H1 (cell line): ENCODE results near the gene DUSP9. TPM values are rescaled to one million over a fixed set of nuclear protein-coding genes. Genes with fewer than 3 reads are reported as not detected.

Experiments
- CTCF ChIA-PET: fragments of 300-600 bp; sonication (Branson Sonifier 250); formaldehyde crosslinking; loops from one replicate; lab custom pipeline; 2021; ENCODE audit not compliant: partially characterized antibody; lab: Charles Lee
- POLR2A ChIA-PET: fragments of 300-600 bp; sonication (Branson Sonifier 250); formaldehyde crosslinking; loops from one replicate; lab custom pipeline; 2021; ENCODE audit warnings: inconsistent platforms; ENCODE audit not compliant: partially characterized antibody; lab: Charles Lee
- DNase-seq, 2 experiments: peaks; one replicate each; pipeline versions ENCODE4 v3.0.0 to v3.0.0-alpha.2; 2010 to 2022; ENCODE audit warnings: low spot score in 2 of 2, low read depth in 1 of 2, mixed read lengths in 1 of 2
- FAIRE-seq: peaks from 2 replicates; lab custom pipeline; 2011; peaks lifted over from hg19 to GRCh38; lab: Jason Lieb, UNC
- H2AFZ ChIP-seq: 2 replicates; pipeline ENCODE4 v1.8.1; 2012; ENCODE audit warnings: low read length, inconsistent platforms
- H2AK5ac ChIP-seq: 2 replicates; pipeline ENCODE4 v1.6.1; 2013; ENCODE audit warnings: low read depth, low read length
- H2BK120ac ChIP-seq: replicated peaks from 2 replicates; pipeline ENCODE3; 2013; ENCODE audit warnings: low read depth, low read length, inconsistent platforms
- H2BK12ac ChIP-seq: 2 replicates; pipeline ENCODE4 v1.6.1; 2013; ENCODE audit warnings: low read depth, low read length
- H2BK15ac ChIP-seq: 2 replicates; pipeline ENCODE4 v1.6.1; 2013; ENCODE audit warnings: low read length
- H2BK20ac ChIP-seq: 2 replicates; pipeline ENCODE4 v1.6.1; 2013; ENCODE audit warnings: low read length
- H2BK5ac ChIP-seq: 2 replicates; pipeline ENCODE4 v1.6.1; 2013; ENCODE audit warnings: low read depth, low read length
- H3K14ac ChIP-seq: 2 replicates; pipeline ENCODE4 v1.6.1; 2013; ENCODE audit warnings: inconsistent platforms; ENCODE audit not compliant: insufficient read length
- H3K18ac ChIP-seq: 2 replicates; pipeline ENCODE4 v1.6.1; 2013; ENCODE audit warnings: low read length; ENCODE audit errors: extremely low read depth
- H3K23ac ChIP-seq: 2 replicates; pipeline ENCODE4 v1.6.1; 2013; ENCODE audit warnings: inconsistent platforms; ENCODE audit not compliant: insufficient read length
- H3K23me2 ChIP-seq: 2 replicates; pipeline ENCODE4 v1.6.1; 2013; ENCODE audit warnings: low read depth, low read length
- H3K27ac ChIP-seq: 2 replicates; pipeline ENCODE4 v1.6.1; 2011; ENCODE audit warnings: low read depth, low read length, inconsistent platforms
- H3K27me3 ChIP-seq, 4 experiments: replicated peaks in 1 of 4; 1 replicate in 1 of 4; 2 replicates in 3 of 4; pipeline versions ENCODE4 v1.6.1 to v1.8.1; 2011 to 2013; ENCODE audit warnings: low read length in 3 of 4, mild to moderate bottlenecking in 3 of 4, inconsistent platforms in 2 of 4, mixed read lengths in 2 of 4, moderate library complexity in 1 of 4; ENCODE audit not compliant: control insufficient read depth in 3 of 4, insufficient read depth in 3 of 4; ENCODE audit errors: extremely low read depth in 1 of 4
- H3K36me3 ChIP-seq, 4 experiments: 2 replicates each; pipeline versions ENCODE4 v1.6.1 to v1.8.1; 2011 to 2013; ENCODE audit warnings: mild to moderate bottlenecking in 4 of 4, low read length in 3 of 4, moderate library complexity in 2 of 4, control low read depth in 1 of 4, inconsistent platforms in 1 of 4; ENCODE audit not compliant: insufficient read depth in 4 of 4, control insufficient read depth in 2 of 4
- H3K4ac ChIP-seq: replicated peaks from 2 replicates; pipeline ENCODE3; 2013; ENCODE audit warnings: low read length, low read depth, mixed read lengths, inconsistent platforms; ENCODE audit not compliant: insufficient read length
- H3K4me1 ChIP-seq, 4 experiments: replicated peaks in 1 of 4; 1 replicate in 1 of 4; 2 replicates in 3 of 4; pipeline versions ENCODE4 v1.6.1 to v1.8.1; 2011 to 2013; ENCODE audit warnings: low read length in 3 of 4, inconsistent platforms in 2 of 4, mixed read lengths in 1 of 4; ENCODE audit not compliant: insufficient read depth in 4 of 4, control insufficient read depth in 3 of 4
- H3K4me2 ChIP-seq, 2 experiments: 2 replicates each; pipeline versions ENCODE4 v1.6.1 to v1.8.1; 2011 to 2013; ENCODE audit warnings: low read depth in 2 of 2, low read length in 2 of 2, control low read depth in 1 of 2, inconsistent platforms in 1 of 2, mild to moderate bottlenecking in 1 of 2; ENCODE audit not compliant: insufficient read depth in 1 of 2
- H3K4me3 ChIP-seq, 4 experiments: fragments of 200-600, 300-600 bp in 1 of 4; sonication (generic), shearing (Covaris generic), sonication (Bioruptor Twin) in 1 of 4; 2 replicates each; pipeline versions ENCODE4 v1.5.1 to v1.8.1; 2011 to 2016; ENCODE audit warnings: low read length in 4 of 4, low read depth in 3 of 4, control low read depth in 2 of 4, inconsistent platforms in 2 of 4, mild to moderate bottlenecking in 2 of 4, mixed read lengths in 1 of 4, moderate library complexity in 1 of 4; ENCODE audit not compliant: insufficient read depth in 2 of 4; ENCODE audit errors: extremely low read depth in 1 of 4
- H3K56ac ChIP-seq: replicated peaks from 2 replicates; pipeline ENCODE3; 2013; ENCODE audit warnings: low read depth, mild to moderate bottlenecking, mixed read lengths, low read length, inconsistent platforms; ENCODE audit not compliant: insufficient read length
- H3K79me1 ChIP-seq: 2 replicates; pipeline ENCODE4 v1.6.1; 2013; ENCODE audit warnings: low read depth, low read length, control low read depth
- H3K79me2 ChIP-seq, 2 experiments: 2 replicates each; pipeline versions ENCODE4 v1.6.1 to v1.8.1; 2012 to 2013; ENCODE audit warnings: low read length in 2 of 2, mild to moderate bottlenecking in 2 of 2, inconsistent platforms in 1 of 2; ENCODE audit not compliant: insufficient read depth in 2 of 2, control insufficient read depth in 1 of 2
- H3K9ac ChIP-seq, 4 experiments: replicated peaks in 1 of 4; 1 replicate in 1 of 4; 2 replicates in 3 of 4; pipeline versions ENCODE4 v1.6.1 to v1.8.1; 2011 to 2013; ENCODE audit warnings: low read depth in 3 of 4, low read length in 3 of 4, control low read depth in 2 of 4, mild to moderate bottlenecking in 2 of 4, moderate library complexity in 2 of 4, inconsistent platforms in 1 of 4; ENCODE audit errors: extremely low read depth in 1 of 4
- H3K9me3 ChIP-seq, 2 experiments: 2 replicates each; pipeline versions ENCODE4 v1.6.1 to v1.8.1; 2012 to 2013; ENCODE audit warnings: mild to moderate bottlenecking in 2 of 2, moderate library complexity in 2 of 2, control low read depth in 1 of 2, inconsistent platforms in 1 of 2, low read depth in 1 of 2, low read length in 1 of 2, mixed read lengths in 1 of 2; ENCODE audit not compliant: insufficient read depth in 2 of 2
- H4K20me1 ChIP-seq, 2 experiments: replicated peaks in 1 of 2; 2 replicates each; pipeline versions ENCODE3 to v1.8.1; 2011 to 2013; ENCODE audit warnings: inconsistent platforms in 2 of 2, low read length in 2 of 2, mild to moderate bottlenecking in 1 of 2; ENCODE audit not compliant: insufficient read depth in 2 of 2, control insufficient read depth in 1 of 2
- H4K5ac ChIP-seq: 2 replicates; pipeline ENCODE4 v1.6.1; 2013; ENCODE audit warnings: low read length, low read depth, mixed read lengths, inconsistent platforms; ENCODE audit not compliant: insufficient read length
- H4K8ac ChIP-seq: 2 replicates; pipeline ENCODE4 v1.8.0; 2013; ENCODE audit warnings: mild to moderate bottlenecking, moderate library complexity, low read length, inconsistent platforms; ENCODE audit not compliant: insufficient read depth; ENCODE audit errors: extremely low read depth
- H4K91ac ChIP-seq: replicated peaks from 2 replicates; pipeline ENCODE3; 2013; ENCODE audit warnings: low read length, mixed read lengths, inconsistent platforms; ENCODE audit not compliant: insufficient read length
- CEBPB ChIP-seq: IDR thresholded peaks from 2 replicates; pipeline ENCODE4 v1.6.1; 2012; ENCODE audit warnings: low read depth, low read length
- EGR1 ChIP-seq: IDR thresholded peaks from 2 replicates; pipeline ENCODE4 v1.6.1; 2011; ENCODE audit warnings: low read depth, low read length, borderline replicate concordance
- FOSL1 ChIP-seq: IDR thresholded peaks from 2 replicates; pipeline ENCODE4 v1.6.1; 2011; ENCODE audit warnings: mild to moderate bottlenecking, low read depth, low read length, moderate library complexity; ENCODE audit not compliant: insufficient read depth
- JUN ChIP-seq: IDR thresholded peaks from 2 replicates; pipeline ENCODE4 v1.6.1; 2011; ENCODE audit warnings: low read depth, mild to moderate bottlenecking, improper control_type of control experiment, low read length
- SP4 ChIP-seq: IDR thresholded peaks from 2 replicates; pipeline ENCODE4 v1.6.1; 2012; ENCODE audit warnings: low read length, inconsistent platforms
- WGBS, 2 experiments: shearing (Covaris generic) in 1 of 2; methylation state at CpG; one replicate each; pipeline versions ENCODE4 v1.1.6 to v1.1.7; 2013 to 2015; ENCODE audit warnings: low lambda C conversion rate in 2 of 2, mixed read lengths in 2 of 2, inconsistent platforms in 1 of 2, low coverage in 1 of 2, missing lambda C conversion rate in 1 of 2; ENCODE audit not compliant: insufficient replicate concordance in 2 of 2, insufficient coverage in 1 of 2, insufficient read length in 1 of 2; ENCODE audit errors: extremely low coverage in 1 of 2, missing lambda C conversion rate in 1 of 2; 5-methylcytosine and 5-hydroxymethylcytosine counted together
- polyA plus RNA-seq, 7 experiments: library from polyadenylated mRNA; depleted of rRNA in 3 of 7; stranded (reverse) in 5 of 7; unstranded in 2 of 7; fragments of >200 nt in 5 of 7; fragments of 200-250 nt in 2 of 7; gene quantifications; 1 replicate in 5 of 7; 2 replicates in 1 of 7; 4 replicates in 1 of 7; pipeline versions ENCODE4 v1.2.1 to v1.2.3, GENCODE V29; 2011 to 2013; ENCODE audit warnings: missing spikeins in 2 of 7, mixed read lengths in 2 of 7
- total RNA-seq: library from RNA; stranded (reverse); fragmentation: NEBNext Ultra II Directional; extraction: Animal tissue kit (Norgen Biotek cat#: 25700); gene quantifications from 2 replicates; pipeline ENCODE4 v1.2.1, GENCODE V29; 2021

The DUSP9 gene
- total and polyA plus RNA-seq, 2 of the 8 experiments (the other 6 are each of a cell fraction or from before 2014, with no cell fraction given), result 0.80 to 1.1 TPM

DNA sequence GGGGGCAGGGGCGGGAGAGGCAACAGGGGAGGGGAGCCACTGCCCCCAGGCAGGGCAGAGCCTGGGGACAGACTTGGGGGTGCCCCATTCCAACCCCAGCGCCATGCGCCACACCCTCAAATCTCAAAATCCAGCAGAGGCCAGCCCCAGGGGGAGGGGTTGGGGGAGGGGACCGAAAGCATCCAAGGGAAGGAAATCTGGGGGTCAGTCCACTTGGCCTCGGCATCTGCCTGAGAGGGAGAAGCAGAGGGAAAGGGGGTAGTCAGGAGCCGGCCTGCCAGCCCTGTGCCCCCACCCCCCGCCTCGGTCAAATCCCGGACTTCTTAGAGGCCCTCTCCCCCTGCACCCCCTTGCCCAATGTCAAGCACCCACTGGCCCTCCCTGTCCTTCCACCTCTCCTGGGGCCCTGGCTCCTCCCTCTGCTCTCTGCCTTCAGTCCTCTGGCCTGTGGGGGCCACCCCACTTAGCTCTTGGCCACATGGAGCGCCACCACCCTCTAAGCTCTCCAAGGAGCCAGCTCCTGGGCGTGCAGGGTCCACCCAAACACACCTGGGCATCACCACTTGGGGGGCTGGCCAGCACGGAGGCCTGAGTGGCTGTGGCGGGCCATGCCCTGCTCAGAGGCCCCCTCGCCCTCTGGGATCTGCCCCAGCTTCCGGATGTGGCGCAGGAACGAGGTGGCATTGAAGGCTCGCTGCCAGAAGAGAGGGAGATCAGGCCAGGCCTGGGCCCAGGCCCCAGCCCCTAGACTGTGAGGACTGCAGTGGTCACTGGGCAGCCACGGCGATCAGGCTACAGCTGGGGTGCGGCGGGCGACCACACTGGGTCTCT is 23.1 kb downstream of the DUSP9 start:
- 100% methylated on average over 3 of the region's 23 CpGs; no CpG with 5 or more reads in 1 of the 2 experiments for WGBS, 2 experiments
- Histone ChIP-seq H3K27ac (no peak overlapping the region), H4K5ac (no peak overlapping the region), H2BK12ac (no peak overlapping the region), H3K56ac (no peak overlapping the region), H2BK20ac (no peak overlapping the region), H3K9me3 (no peaks in the 10 kb centered on the region), H4K20me1 (no peaks in the 10 kb centered on the region), H3K23ac (no peak overlapping the region), H2AFZ (no peak overlapping the region), H3K4me2 (no peak overlapping the region), H3K36me3 (no peaks in the 10 kb centered on the region), H3K4ac (no peak overlapping the region), H3K23me2 (no peaks in the 10 kb centered on the region; the same call in 1 of the 2 replicates), H3K79me1 (no peaks in the 10 kb centered on the region), H4K8ac (no peak overlapping the region), H2BK5ac (no peak overlapping the region), H3K18ac (no peak overlapping the region), H3K9ac (no peak overlapping the region), H3K14ac (no peak overlapping the region), H3K4me1 (peaks cover 0 to 8% (median 2%) of the 10 kb centered on the region in 4 experiments; a peak in 4 of 7 replicates), H4K91ac (no peak overlapping the region), H2BK120ac (no peak overlapping the region), H3K27me3 (peaks cover 0 to 2% (median under 1%) of the 10 kb centered on the region in 4 experiments; a peak in 2 of 7 replicates), H2AK5ac (no peak overlapping the region), H3K79me2 (no peaks in the 10 kb centered on the region), H2BK15ac (no peak overlapping the region), H3K4me3 (no peak overlapping the region)
- FAIRE-seq (no peak), DNase-seq (no peak)
- ChIA-PET POLR2A (interaction anchor here (1.3 kb wide), 1 partner anchor 17 kb away, joined by 4 read pairs; no protein-coding TSS in a partner anchor), CTCF (interaction anchor here (0.6 to 28.7 kb wide), 23 partner anchors 11 to 193 kb away, joined by 3 to 408 read pairs (median 6); partner anchors contain the start of genes DUSP9 and SLC6A8)
- TF ChIP-seq CEBPB (no peak), JUN (no peak), EGR1 (no peak), FOSL1 (no peak), SP4 (no peak)
